Tibial artery (tissue), 4 donors: Measurements from ENCODE around the gene EIF4A2.
A peak's percentile ranks its signal among the peaks of the same experiment; 100 is the strongest.

ENCODE experiments used
- DNase-seq, 2 donors: peaks; one replicate each; pipeline ENCODE4 v3.0.0-alpha.2; 2019
- H3K27ac ChIP-seq, 2 donors: fragments of 200-600 bp; sonication (generic) in 1 of 2; 1 replicate in 1 of 2; 2 replicates in 1 of 2; pipeline ENCODE4 v1.5.1; 2018 to 2019; ENCODE audit warnings: mild to moderate bottlenecking in 1 of 2
- H3K27me3 ChIP-seq, 2 donors: fragments of 200-600 bp; sonication (generic) in 1 of 2; one replicate each; pipeline versions ENCODE4 v1.5.1 to v1.6.0; 2016 to 2019
- H3K36me3 ChIP-seq, 3 donors: fragments of 200-600 bp; sonication (generic) in 2 of 3; one replicate each; pipeline ENCODE4 v1.5.1; 2016 to 2019; ENCODE audit warnings: mild to moderate bottlenecking in 2 of 3
- H3K4me1 ChIP-seq, 4 donors: fragments of 200-600 bp; sonication (generic) in 2 of 4; 1 replicate in 3 of 4; 2 replicates in 1 of 4; pipeline ENCODE4 v1.5.1; 2016 to 2019
- H3K4me3 ChIP-seq, 2 donors: fragments of 200-600 bp; sonication (generic) in 1 of 2; 1 replicate in 1 of 2; 2 replicates in 1 of 2; pipeline ENCODE4 v1.5.1; 2018 to 2019; ENCODE audit warnings: mild to moderate bottlenecking in 2 of 2
- H3K9me3 ChIP-seq, 3 donors: fragments of 200-600 bp; sonication (generic) in 1 of 3; one replicate each; pipeline ENCODE4 v1.5.1; 2016 to 2019
- CTCF ChIP-seq, 2 experiments: fragments of 200-600 bp in 1 of 2; fragments of 450-650 bp in 1 of 2; IDR thresholded peaks; one replicate each; pipeline ENCODE4 v1.5.1; 2017 to 2019; ENCODE audit warnings: antibody characterized with exemption in 2 of 2, mild to moderate bottlenecking in 1 of 2, moderate library complexity in 1 of 2
- intact Hi-C: fragments of 100-400 bp; cut with DNase I; formaldehyde crosslinking; loops from one replicate; pipeline ENCODE4 v1.15.0; 2023; ENCODE audit warnings: low total_unique reads

The EIF4A2 gene

GRCh38 chr3:186775999-186776398 lies 7.4 kb upstream of the EIF4A2 start:
- no peak for DNase-seq
- H3K4me3 ChIP-seq = no peak overlapping the region
- H3K4me1 ChIP-seq = peaks cover 0 to 14% (median 5%) of the 10 kb centered on the region in 4 donors
- H3K27ac ChIP-seq = no peak overlapping the region
- H3K36me3 ChIP-seq = no peaks in the 10 kb centered on the region
- no peak for TF ChIP-seq CTCF (IDR thresholded peaks at IDR 0.05)
- no peaks in the 10 kb centered on the region for H3K9me3 ChIP-seq
- intact Hi-C loops = no loop called here
- no peaks in the 10 kb centered on the region for H3K27me3 ChIP-seq

GRCh38 chr3:186779204-186779603 lies 4.2 kb upstream of the EIF4A2 start:
- H3K9me3 ChIP-seq = no peaks in the 10 kb centered on the region
- TF ChIP-seq CTCF (IDR thresholded peaks at IDR 0.05) = no peak
- H3K4me3 ChIP-seq = no peak overlapping the region
- intact Hi-C loops = no loop called here
- H3K4me1 ChIP-seq = no peaks in the 10 kb centered on the region
- no peak overlapping the region for H3K27ac ChIP-seq
- no peaks in the 10 kb centered on the region for H3K27me3 ChIP-seq
- no peak for DNase-seq
- H3K36me3 ChIP-seq = peaks cover 0 to 2% (median under 1%) of the 10 kb centered on the region in 3 donors

GRCh38 chr3:186782542-186783057 lies 777 bp upstream of the EIF4A2 start:
- no peaks in the 10 kb centered on the region for H3K9me3 ChIP-seq
- peaks cover 0 to 34% (median 28%) of the 10 kb centered on the region in 4 donors for H3K4me1 ChIP-seq
- no peak for TF ChIP-seq CTCF (IDR thresholded peaks at IDR 0.05)
- H3K4me3 ChIP-seq = peak overlapping the region; percentile 81 to 92
- H3K36me3 ChIP-seq = peaks cover 33 to 36% (median 34%) of the 10 kb centered on the region in 3 donors
- DNase-seq = no peak
- peak overlapping the region; percentile 95 to 99 for H3K27ac ChIP-seq
- intact Hi-C loops = no loop called here
- H3K27me3 ChIP-seq = no peaks in the 10 kb centered on the region

GRCh38 chr3:186783731-186784515 lies 546 bp downstream of the EIF4A2 start:
- H3K9me3 ChIP-seq = no peaks in the 10 kb centered on the region
- intact Hi-C loops = no loop called here
- peak overlapping the region; percentile 81 to 92 for H3K4me3 ChIP-seq
- H3K27me3 ChIP-seq = no peaks in the 10 kb centered on the region
- peaks cover 46 to 49% (median 47%) of the 10 kb centered on the region in 3 donors for H3K36me3 ChIP-seq
- DNase-seq = peak; percentile 76 to 92
- peaks cover 0 to 45% (median 32%) of the 10 kb centered on the region in 4 donors for H3K4me1 ChIP-seq
- TF ChIP-seq CTCF (IDR thresholded peaks at IDR 0.05) = no peak
- peak overlapping the region; percentile 95 to 99 for H3K27ac ChIP-seq

- Histone ChIP-seq H3K36me3 (peaks cover 56 to 59% (median 57%) of the 10 kb centered on the region in 3 donors), H3K4me3 (peak overlapping the region; percentile 81 to 92), H3K27me3 (no peaks in the 10 kb centered on the region), H3K27ac (peak overlapping the region; percentile 95 to 99), H3K9me3 (no peaks in the 10 kb centered on the region), H3K4me1 (peaks cover 0 to 45% (median 33%) of the 10 kb centered on the region in 4 donors)
- no peak for DNase-seq
- no peak for TF ChIP-seq CTCF (IDR thresholded peaks at IDR 0.05)
- intact Hi-C loops = no loop called here
Observed at GRCh38 chr3:186784820-186785494, 1.6 kb downstream of the EIF4A2 start.
